CD4-positive, alpha-beta memory T cell (primary cell): ENCODE measurements around the gene IPO5. TPM values are rescaled to one million over a fixed set of nuclear protein-coding genes. Genes with fewer than 3 reads are reported as not detected.
A peak's percentile ranks its signal among the peaks of the same experiment; 100 is the strongest.
"Not testable (repeated sequence)": the region's sequence is repeated elsewhere in the genome, so short reads cannot be mapped to it uniquely, and the experiment has no call there.

Experiments
- CTCF ChIA-PET: fragments of 350-600 bp; sonication (Branson Sonifier 250); formaldehyde crosslinking; loops from one replicate; lab custom pipeline; 2021; ENCODE audit warnings: inconsistent platforms; ENCODE audit not compliant: partially characterized antibody; lab: Charles Lee
- POLR2A ChIA-PET: fragments of 350-600 bp; sonication (Branson Sonifier 250); formaldehyde crosslinking; loops from one replicate; lab custom pipeline; 2021; ENCODE audit not compliant: partially characterized antibody; lab: Charles Lee
- DNase-seq, 5 donors: peaks; one replicate each; pipeline versions ENCODE4 v3.0.0 to v3.0.0-alpha.2; 2020 to 2022; ENCODE audit warnings: mixed read lengths in 1 of 5
- H3K27ac ChIP-seq: one replicate; pipeline ENCODE4 v1.7.0; 2013; ENCODE audit warnings: low read depth, low read length
- H3K27me3 ChIP-seq: 2 replicates; pipeline ENCODE4 v1.7.0; 2013; ENCODE audit warnings: mild to moderate bottlenecking, low read length, moderate library complexity; ENCODE audit not compliant: insufficient read depth
- H3K36me3 ChIP-seq: 2 replicates; pipeline ENCODE4 v1.7.0; 2013; ENCODE audit warnings: mild to moderate bottlenecking, low read length, moderate library complexity; ENCODE audit not compliant: insufficient read depth
- H3K4me1 ChIP-seq: 2 replicates; pipeline ENCODE4 v1.7.0; 2013; ENCODE audit warnings: mild to moderate bottlenecking, low read length, moderate library complexity; ENCODE audit not compliant: insufficient read depth
- H3K4me3 ChIP-seq, 2 donors: one replicate each; pipeline ENCODE4 v1.7.0; 2013; ENCODE audit warnings: low read length in 2 of 2, mild to moderate bottlenecking in 1 of 2
- H3K9me3 ChIP-seq, 2 donors: one replicate each; pipeline ENCODE4 v1.7.0; 2013; ENCODE audit warnings: low read length in 2 of 2, control low read depth in 1 of 2; ENCODE audit not compliant: control insufficient read depth in 1 of 2
- H3K27ac Mint-ChIP-seq, 7 donors: one replicate each; pipeline ENCODE4 v1.8.0; 2020 to 2021; ENCODE audit warnings: mixed read lengths in 7 of 7, mild to moderate bottlenecking in 6 of 7, inconsistent platforms in 3 of 7, moderate library complexity in 3 of 7
- H3K27me3 Mint-ChIP-seq, 2 donors: one replicate each; pipeline ENCODE4 v1.8.0; 2020 to 2021; ENCODE audit warnings: mixed read lengths in 2 of 2
- H3K36me3 Mint-ChIP-seq, 2 donors: one replicate each; pipeline ENCODE4 v1.8.0; 2020 to 2021; ENCODE audit warnings: mixed read lengths in 2 of 2, inconsistent platforms in 1 of 2, mild to moderate bottlenecking in 1 of 2
- H3K4me1 Mint-ChIP-seq, 4 donors: one replicate each; pipeline ENCODE4 v1.8.0; 2020 to 2021; ENCODE audit warnings: mixed read lengths in 4 of 4, mild to moderate bottlenecking in 1 of 4
- H3K4me3 Mint-ChIP-seq, 8 donors: one replicate each; pipeline ENCODE4 v1.8.0; 2020 to 2021; ENCODE audit warnings: mixed read lengths in 8 of 8, mild to moderate bottlenecking in 7 of 8, moderate library complexity in 6 of 8, inconsistent platforms in 3 of 8
- H3K9me3 Mint-ChIP-seq, 8 donors: one replicate each; pipeline ENCODE4 v1.8.0; 2020 to 2021; ENCODE audit warnings: mixed read lengths in 8 of 8, mild to moderate bottlenecking in 5 of 8, inconsistent platforms in 3 of 8, moderate library complexity in 1 of 8
- intact Hi-C: fragments of 100-400 bp; cut with micrococcal nuclease; formaldehyde crosslinking; loops from one replicate; pipeline ENCODE4 v1.15.1; 2023
- polyA plus RNA-seq, 2 donors: library from polyadenylated mRNA; unstranded; fragments of 300-500 nt; fragmentation: Illumina TruSeq; gene quantifications; one replicate each; pipeline ENCODE4 v1.2.3, GENCODE V29; 2021
- total RNA-seq, 2 experiments: library from RNA; stranded (reverse); gene quantifications; one replicate each; pipeline ENCODE4 v1.2.3, GENCODE V29; 2021

Gene IPO5
- total and polyA plus RNA-seq, 4 experiments from 2014 or later, result 32.8 to 78.7 (median 58.3) TPM

- Histone ChIP-seq H3K4me1 (peaks cover 31% of the 10 kb centered on the region), H3K36me3 (no peaks in the 10 kb centered on the region), H3K27me3 (no peaks in the 10 kb centered on the region), H3K4me3 (no peak overlapping the region), H3K27ac (no peak overlapping the region), H3K9me3 (no peaks in the 10 kb centered on the region)
- Mint-ChIP-seq H3K27me3 (no peaks in the 10 kb centered on the region), H3K4me3 (peak overlapping the region in 1 of 8 donors; percentile 97), H3K27ac (no peak overlapping the region), H3K4me1 (peaks cover 33 to 48% (median 41%) of the 10 kb centered on the region in 4 donors), H3K36me3 (peaks cover 0 to 22% of the 10 kb centered on the region in 2 donors), H3K9me3 (no peaks in the 10 kb centered on the region)
- CTCF ChIA-PET, result no interaction called here
- DNase-seq, result no peak
- POLR2A ChIA-PET, result interaction anchor here (0.9 kb wide), 1 partner anchor 545 kb away, joined by 3 read pairs; the partner anchor contains the start of gene RAP2A
- intact Hi-C loops, result loop anchor here (5.0 kb wide), 1 partner anchor 757 kb away; the partner anchor contains the start of gene MBNL2
Observed at GRCh38 chr13:97979051-97979450, 25.6 kb downstream of the IPO5 start.

- H3K36me3 ChIP-seq, result no peaks in the 10 kb centered on the region
- no peaks in the 10 kb centered on the region for H3K27me3 ChIP-seq
- Mint-ChIP-seq H3K4me3 (no peak overlapping the region), H3K27ac (no peak overlapping the region), H3K9me3 (no peaks in the 10 kb centered on the region), H3K27me3 (no peaks in the 10 kb centered on the region), H3K4me1 (peaks cover 33 to 48% (median 41%) of the 10 kb centered on the region in 4 donors), H3K36me3 (peaks cover 4 to 25% of the 10 kb centered on the region in 2 donors)
- no peak overlapping the region for H3K4me3 ChIP-seq
- ChIA-PET POLR2A (no interaction called here), CTCF (no interaction called here)
- no peak overlapping the region for H3K27ac ChIP-seq
- peaks cover 31% of the 10 kb centered on the region for H3K4me1 ChIP-seq
- intact Hi-C loops, result loop anchor here (5.0 kb wide), 1 partner anchor 757 kb away; the partner anchor contains the start of gene MBNL2
- DNase-seq, result no peak
- no peaks in the 10 kb centered on the region for H3K9me3 ChIP-seq
Observed at GRCh38 chr13:97979556-97979955, 26.1 kb downstream of the IPO5 start.

- ChIA-PET POLR2A (no interaction called here), CTCF (no interaction called here)
- no peak overlapping the region for H3K4me3 ChIP-seq
- H3K27ac Mint-ChIP-seq, result peak overlapping the region in 2 of 7 donors; percentile 19
- H3K36me3 ChIP-seq, result peaks cover 10% of the 10 kb centered on the region
- no peak overlapping the region for H3K27ac ChIP-seq
- peaks cover 29 to 44% (median 30%) of the 10 kb centered on the region in 4 donors for H3K4me1 Mint-ChIP-seq
- DNase-seq, result no peak
- no peaks in the 10 kb centered on the region for H3K9me3 ChIP-seq
- H3K27me3 Mint-ChIP-seq, result no peaks in the 10 kb centered on the region
- intact Hi-C loops, result no loop called here
- peaks cover 21 to 41% of the 10 kb centered on the region in 2 donors for H3K36me3 Mint-ChIP-seq
- H3K4me3 Mint-ChIP-seq, result no peak overlapping the region
- no peaks in the 10 kb centered on the region for H3K9me3 Mint-ChIP-seq
- peaks cover 28% of the 10 kb centered on the region for H3K4me1 ChIP-seq
- no peaks in the 10 kb centered on the region for H3K27me3 ChIP-seq
Observed at GRCh38 chr13:97982286-97982685, 28.8 kb downstream of the IPO5 start.

GRCh38 chr13:97986835-97987234 is 33.4 kb downstream of the IPO5 start:
- CTCF ChIA-PET, result interaction anchor here (1.3 kb wide), 2 partner anchors 10 to 13 kb away, joined by 3 read pairs; no protein-coding TSS in a partner anchor
- Mint-ChIP-seq H3K4me1 (peaks cover 3 to 6% (median 5%) of the 10 kb centered on the region in 4 donors), H3K4me3 (no peak overlapping the region), H3K9me3 (no peaks in the 10 kb centered on the region), H3K27ac (peak overlapping the region in 1 of 7 donors; percentile 57), H3K27me3 (no peaks in the 10 kb centered on the region), H3K36me3 (peaks cover 39 to 71% of the 10 kb centered on the region in 2 donors)
- H3K4me3 ChIP-seq, result no peak overlapping the region
- no peaks in the 10 kb centered on the region for H3K9me3 ChIP-seq
- no peaks in the 10 kb centered on the region for H3K27me3 ChIP-seq
- POLR2A ChIA-PET, result interaction anchor here (0.8 kb wide), 1 partner anchor 14 kb away, joined by 3 read pairs; no protein-coding TSS in a partner anchor
- no peaks in the 10 kb centered on the region for H3K4me1 ChIP-seq
- no peak for DNase-seq
- no peak overlapping the region for H3K27ac ChIP-seq
- H3K36me3 ChIP-seq, result peaks cover 42% of the 10 kb centered on the region
- intact Hi-C loops, result no loop called here

- H3K27ac ChIP-seq, result no peak overlapping the region
- ChIA-PET CTCF (interaction anchor here (1.0 kb wide), 1 partner anchor 13 kb away, joined by 3 read pairs; no protein-coding TSS in a partner anchor), POLR2A (no interaction called here)
- H3K27me3 ChIP-seq, result no peaks in the 10 kb centered on the region
- no peaks in the 10 kb centered on the region for H3K9me3 ChIP-seq
- Mint-ChIP-seq H3K27ac (no peak overlapping the region), H3K36me3 (peaks cover 48 to 65% of the 10 kb centered on the region in 2 donors), H3K4me3 (no peak overlapping the region), H3K9me3 (no peaks in the 10 kb centered on the region), H3K4me1 (no peaks in the 10 kb centered on the region), H3K27me3 (no peaks in the 10 kb centered on the region)
- intact Hi-C loops, result no loop called here
- DNase-seq, result peak in 1 of 5 donors; percentile 32
- no peaks in the 10 kb centered on the region for H3K4me1 ChIP-seq
- no peak overlapping the region for H3K4me3 ChIP-seq
- H3K36me3 ChIP-seq, result peaks cover 29% of the 10 kb centered on the region
Observed at GRCh38 chr13:97999653-98000052, 46.2 kb downstream of the IPO5 start.

- CTCF ChIA-PET, result no interaction called here
- H3K27ac Mint-ChIP-seq, result peak overlapping the region in 3 of 7 donors; percentile 1 to 3 (median 3)
- no peaks in the 10 kb centered on the region for H3K9me3 Mint-ChIP-seq
- no peak overlapping the region for H3K4me3 Mint-ChIP-seq
- Histone ChIP-seq H3K27me3 (no peaks in the 10 kb centered on the region), H3K4me3 (no peak overlapping the region), H3K9me3 (no peaks in the 10 kb centered on the region), H3K27ac (no peak overlapping the region), H3K4me1 (no peaks in the 10 kb centered on the region), H3K36me3 (peaks cover 60% of the 10 kb centered on the region)
- POLR2A ChIA-PET, result no interaction called here
- no peaks in the 10 kb centered on the region for H3K4me1 Mint-ChIP-seq
- peaks cover 65 to 71% of the 10 kb centered on the region in 2 donors for H3K36me3 Mint-ChIP-seq
- intact Hi-C loops, result no loop called here
- no peak for DNase-seq
- H3K27me3 Mint-ChIP-seq, result no peaks in the 10 kb centered on the region
Observed at GRCh38 chr13:98004107-98004506, 50.6 kb downstream of the IPO5 start.

GRCh38 chr13:98004997-98005396 is 51.5 kb downstream of the IPO5 start:
- H3K4me1 ChIP-seq, H3K4me3 ChIP-seq, H3K4me1 Mint-ChIP-seq, POLR2A ChIA-PET, H3K27ac ChIP-seq, H3K9me3 Mint-ChIP-seq, H3K27me3 ChIP-seq, intact Hi-C loops, H3K27me3 Mint-ChIP-seq, H3K4me3 Mint-ChIP-seq, H3K27ac Mint-ChIP-seq, DNase-seq, H3K9me3 ChIP-seq: not testable (repeated sequence)
- H3K36me3 ChIP-seq, result peaks cover 60% of the 10 kb centered on the region
- CTCF ChIA-PET, result interaction anchor here (0.5 kb wide), 1 partner anchor 21 kb away, joined by 3 read pairs; no protein-coding TSS in a partner anchor
- peaks cover 64 to 70% of the 10 kb centered on the region in 2 donors for H3K36me3 Mint-ChIP-seq
